ENCODE data around the gene CD244.
"Not testable (repeated sequence)": the region's sequence is repeated elsewhere in the genome, so short reads cannot be mapped to it uniquely, and the experiment has no call there.

CD244 gene

GRCh38 chr1:160862203-160863060 lies at the start of gene CD244:
Gene CD244 (minus strand): TSS chr1:160862887. CDS start chr1:160862677, 210 bp downstream.
- peak; percentile 92 to 94 for DNase-seq

- no peak for DNase-seq
Measured at GRCh38 chr1:160911925-160912324, 49.2 kb upstream of the CD244 start.

GRCh38 chr1:160911441-160911840 lies 48.8 kb upstream of the CD244 start:
- DNase-seq, result no peak

GRCh38 chr1:160910170-160910750 lies 47.6 kb upstream of the CD244 start:
- DNase-seq, result no peak

- DNase-seq, result no peak
Measured at GRCh38 chr1:160907976-160908375, 45.3 kb upstream of the CD244 start.

GRCh38 chr1:160905617-160905989 lies 42.9 kb upstream of the CD244 start:
- no peak for DNase-seq

- no peak for DNase-seq
Measured at GRCh38 chr1:160904783-160905616, 42.3 kb upstream of the CD244 start.

GRCh38 chr1:160902251-160902650 lies 39.6 kb upstream of the CD244 start:
- DNase-seq, result not testable (repeated sequence)

- no peak for DNase-seq
Measured at GRCh38 chr1:160901768-160902167, 39.1 kb upstream of the CD244 start.

- DNase-seq, result not testable (repeated sequence)
Measured at GRCh38 chr1:160900683-160901082, 38.0 kb upstream of the CD244 start.

- not testable (repeated sequence) for DNase-seq
Measured at GRCh38 chr1:160894368-160895135, 31.9 kb upstream of the CD244 start.

- DNase-seq, result no peak
Measured at GRCh38 chr1:160891474-160891873, 28.8 kb upstream of the CD244 start.

- DNase-seq, result no peak
Measured at GRCh38 chr1:160888926-160889325, 26.2 kb upstream of the CD244 start.

GRCh38 chr1:160887071-160887470 lies 24.4 kb upstream of the CD244 start:
- peak; percentile 25 to 36 for DNase-seq

GRCh38 chr1:160885042-160885441 lies 22.4 kb upstream of the CD244 start, which contains the start of gene ITLN1:
Gene ITLN1 (minus strand): TSS chr1:160885180. CDS start chr1:160884877, 303 bp downstream.
- no peak for DNase-seq

- DNase-seq, result peak; percentile 23 to 31
Measured at GRCh38 chr1:160884579-160884978, 21.9 kb upstream of the CD244 start.

- peak; percentile 61 to 62 for DNase-seq
Measured at GRCh38 chr1:160883581-160884513, 21.2 kb upstream of the CD244 start.

GRCh38 chr1:160882582-160882981 lies 19.9 kb upstream of the CD244 start:
- DNase-seq, result no peak

GRCh38 chr1:160881264-160881663 lies 18.6 kb upstream of the CD244 start:
- not testable (repeated sequence) for DNase-seq

- no peak for DNase-seq
Measured at GRCh38 chr1:160880216-160880615, 17.5 kb upstream of the CD244 start.

- DNase-seq, result no peak
Measured at GRCh38 chr1:160879056-160879455, 16.4 kb upstream of the CD244 start.
